K562 (cell line): ENCODE results near the gene MRNIP. TPM values are rescaled to one million over a fixed set of nuclear protein-coding genes. Genes with fewer than 3 reads are reported as not detected.

Source experiments
- ATF1 ChIP-seq, 2 experiments: fragments of 450-650 bp in 1 of 2; IDR thresholded peaks; 2 replicates each; pipeline ENCODE4 v1.6.1; 2016; ENCODE audit warnings: missing compliant biosample characterization in 1 of 2, missing genetic modification characterization in 1 of 2
- BHLHE40 ChIP-seq: IDR thresholded peaks from 2 replicates; pipeline ENCODE4 v1.6.1; 2011; ENCODE audit warnings: low read length, improper control_type of control experiment
- C11orf30 ChIP-seq: fragments of 450-650 bp; IDR thresholded peaks from 2 replicates; pipeline ENCODE4 v1.6.1; 2016; ENCODE audit warnings: low read depth, mild to moderate bottlenecking
- CSDE1 ChIP-seq, 2 experiments: fragments of 450-650 bp; IDR thresholded peaks; 2 replicates each; pipeline ENCODE4 v1.6.1; 2016; ENCODE audit warnings: mild to moderate bottlenecking in 1 of 2
- FOXA3 ChIP-seq, 2 experiments: fragments of 450-650 bp in 1 of 2; sonication (generic) in 1 of 2; formaldehyde crosslinking; IDR thresholded peaks in 1 of 2; conservative IDR thresholded peaks in 1 of 2; 2 replicates each; pipeline versions ENCODE4 v1.4.0 to v1.8.0; 2020 to 2022; ENCODE audit warnings: mild to moderate bottlenecking in 2 of 2, missing genetic modification reagents in 1 of 2
- HEY1 ChIP-seq: fragments of 250-450 bp; sonication (Bioruptor Pico); IDR thresholded peaks from 2 replicates; pipeline ENCODE4 v1.5.0; 2020; ENCODE audit warnings: mild to moderate bottlenecking, moderate library complexity, borderline replicate concordance
- KLF1 ChIP-seq: fragments of 450-650 bp; IDR thresholded peaks from 2 replicates; pipeline ENCODE4 v1.6.1; 2016; ENCODE audit warnings: missing genetic modification characterization, missing compliant biosample characterization
- MAFF ChIP-seq: IDR thresholded peaks from 2 replicates; pipeline ENCODE4 v1.6.1; 2012; ENCODE audit warnings: low read length, improper control_type of control experiment
- MIER1 ChIP-seq: fragments of 450-650 bp; IDR thresholded peaks from 2 replicates; pipeline ENCODE4 v1.6.1; 2016; ENCODE audit warnings: antibody characterized with exemption, mild to moderate bottlenecking, low read depth
- PHTF2 ChIP-seq: fragments of 250-450 bp; sonication (Bioruptor Pico); IDR thresholded peaks from 2 replicates; pipeline ENCODE4 v1.5.0; 2021; ENCODE audit warnings: mild to moderate bottlenecking
- POLR2A ChIP-seq: fragments of 450-650 bp; conservative IDR thresholded peaks from 2 replicates; pipeline ENCODE4 v1.6.1; 2016
- POLR2B ChIP-seq: fragments of 450-650 bp; IDR thresholded peaks from 2 replicates; pipeline ENCODE4 v1.6.1; 2018; ENCODE audit warnings: low read depth; ENCODE audit not compliant: partially characterized antibody
- POLR3G ChIP-seq: IDR thresholded peaks from 2 replicates; pipeline ENCODE4 v1.6.1; 2011; ENCODE audit not compliant: insufficient read length, insufficient replicate concordance; ENCODE audit errors: extremely low read depth
- PTBP1 ChIP-seq: fragments of 200-400 bp; formaldehyde crosslinking; IDR thresholded peaks from 2 replicates; pipeline ENCODE4 v1.6.1; 2017; ENCODE audit warnings: low read depth, low read length
- SIN3A ChIP-seq, 2 experiments: fragments of 150-350 bp in 1 of 2; IDR thresholded peaks; 2 replicates each; pipeline ENCODE4 v1.6.1; 2011 to 2016; ENCODE audit warnings: borderline replicate concordance in 2 of 2, low read depth in 2 of 2, low read length in 2 of 2, mild to moderate bottlenecking in 2 of 2, moderate library complexity in 2 of 2; ENCODE audit not compliant: control insufficient read depth in 1 of 2
- SIX5 ChIP-seq, 2 experiments: IDR thresholded peaks; 2 replicates each; pipeline ENCODE4 v1.6.1; 2011; ENCODE audit warnings: low read length in 2 of 2, borderline replicate concordance in 1 of 2, low read depth in 1 of 2, mild to moderate bottlenecking in 1 of 2, moderate library complexity in 1 of 2; ENCODE audit not compliant: insufficient read depth in 1 of 2
- SUPT5H ChIP-seq: fragments of 450-650 bp; IDR thresholded peaks from 2 replicates; pipeline ENCODE4 v1.6.1; 2016
- ZKSCAN1 ChIP-seq: fragments of 150-350 bp; IDR thresholded peaks from 2 replicates; pipeline ENCODE4 v1.6.1; 2016; ENCODE audit warnings: low read depth, low read length
- ZNF431 ChIP-seq: sonication (generic); formaldehyde crosslinking; IDR thresholded peaks from 2 replicates; pipeline ENCODE4 v1.8.0; 2022; ENCODE audit warnings: mild to moderate bottlenecking, missing genetic modification reagents
- polyA plus RNA-seq, 8 experiments: library from polyadenylated mRNA; depleted of rRNA in 4 of 8; stranded (reverse) in 5 of 8; unstranded in 3 of 8; fragments of >200 nt; fragmentation: Nextera tagmentation in 2 of 8; fragmentation: Illumina TruSeq in 1 of 8; extraction: Ambion mirVana in 2 of 8; extraction: Trizol in 1 of 8; gene quantifications; 2 replicates each; pipeline versions ENCODE4 v1.2.1 to v1.2.3, GENCODE V29; 2011 to 2014; ENCODE audit warnings: inconsistent platforms in 1 of 8, missing spikeins in 1 of 8
- total RNA-seq, 7 experiments: library from RNA; depleted of rRNA in 6 of 7; stranded (reverse); fragments of >200 nt in 6 of 7; fragmentation: Illumina TruSeq in 2 of 7; extraction: Trizol in 2 of 7; gene quantifications; 2 replicates each; pipeline versions ENCODE4 v1.2.1 to v1.2.3, GENCODE V29; 2011 to 2021; ENCODE audit warnings: low replicate concordance in 1 of 7
- TF ChIP-seq, protein P1 (sequence below): fragments of 450-650 bp; IDR thresholded peaks from 2 replicates; pipeline ENCODE4 v1.6.1; 2014; ENCODE audit warnings: low read depth, mild to moderate bottlenecking, moderate library complexity, borderline replicate concordance
- TF ChIP-seq, protein P2 (sequence below): fragments of 250-450 bp; sonication (Bioruptor Pico); IDR thresholded peaks from 2 replicates; pipeline ENCODE4 v1.8.0; 2021; ENCODE audit warnings: mild to moderate bottlenecking, moderate library complexity
- TF ChIP-seq, protein P3 (sequence below): sonication (generic); IDR thresholded peaks from 2 replicates; pipeline ENCODE4 v1.6.1; 2016
- TF ChIP-seq, protein P4 (sequence below): sonication (generic); formaldehyde crosslinking; IDR thresholded peaks from 2 replicates; pipeline ENCODE4 v1.8.1; 2023; ENCODE audit warnings: mild to moderate bottlenecking, missing genetic modification reagents

Gene MRNIP
- total and polyA plus RNA-seq, 9 of the 15 experiments (the other 6 are each of a cell fraction or from before 2014, with no cell fraction given): 3.6 to 39.0 (median 16.8) TPM

DNA sequence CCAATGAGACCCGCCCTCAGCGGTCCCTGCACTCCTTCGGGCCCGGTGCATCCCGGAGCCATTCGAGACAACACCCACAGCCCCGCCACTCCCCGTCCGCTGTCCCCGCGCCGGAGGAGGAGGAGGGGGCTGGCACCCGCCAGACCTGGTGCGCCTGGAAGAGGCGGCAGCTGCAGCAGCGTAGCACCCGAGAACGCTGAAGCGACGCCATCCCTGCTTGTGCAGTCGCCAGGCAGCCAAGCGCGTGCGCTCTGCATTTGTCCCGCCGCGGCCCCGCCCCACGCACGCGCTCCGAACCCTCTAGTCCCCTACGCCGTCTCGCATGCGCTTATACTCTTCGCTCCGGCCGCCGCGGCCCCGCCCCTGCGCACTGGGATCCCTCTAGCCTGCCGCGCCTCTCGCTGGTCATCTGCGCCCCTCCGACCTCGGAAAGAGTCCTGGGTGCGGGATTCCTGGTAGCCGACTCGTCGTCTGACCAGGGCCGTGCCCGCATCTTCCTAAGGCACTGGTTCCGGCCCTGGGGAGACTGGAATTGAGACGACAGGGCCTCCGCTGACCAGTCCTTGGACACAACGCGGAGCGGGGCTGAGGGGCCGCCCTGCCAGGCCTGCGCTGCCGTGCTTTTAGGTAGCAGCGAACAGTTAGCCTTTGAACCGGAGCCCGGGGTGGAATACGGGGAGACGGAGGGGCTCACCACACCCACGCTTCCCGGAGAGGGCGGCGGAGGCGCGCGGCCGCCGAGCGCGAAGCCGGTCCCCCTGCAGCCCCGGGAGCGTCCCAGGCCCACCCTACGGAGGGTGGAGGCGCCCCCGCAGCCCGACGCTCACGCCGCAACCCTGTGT, at the start of gene MRNIP (continued):
- TF ChIP-seq SUPT5H (peak; percentile 77), FOXA3 (CRISPR knock-in tag; conservative IDR thresholded peaks at IDR 0.05 in 1 of 2, IDR thresholded peaks at IDR 0.05 in 1 of 2) (peak in 1 of 2 experiments; percentile 53; a peak in 1 of 4 replicates), ZNF431 (CRISPR knock-in tag) (peak; percentile 41; the same call in 1 of the 2 replicates), CSDE1 (IDR thresholded peaks at IDR 0.05) (no peak), POLR3G (no peak), POLR2A (peak; percentile 86), MIER1 (no peak), ATF1 (CRISPR knock-in tag; IDR thresholded peaks at IDR 0.05) (no peak), ATF1 (tag; IDR thresholded peaks at IDR 0.05) (peak; percentile 71), KLF1 (tag) (peak; percentile 71; the same call in 1 of the 2 replicates), HEY1 (CRISPR knock-in tag) (no peak), PTBP1 (0 out of 2 replicates have a peak, but pooled peaks have one; percentile 36), PHTF2 (0 out of 2 replicates have a peak, but pooled peaks have one; percentile 8), MAFF (no peak), ZKSCAN1 (0 out of 2 replicates have a peak, but pooled peaks have one; percentile 10), SIN3A (IDR thresholded peaks at IDR 0.05; ENCODE audit: borderline replicate concordance in 2 of 2, control insufficient read depth in 1 of 2, low read depth in 2 of 2, low read length in 2 of 2) (peak in 1 of 2 experiments; percentile 95; a peak in 3 of 4 replicates), C11orf30 (0 out of 2 replicates have a peak, but pooled peaks have one; percentile 49), BHLHE40 (peak; percentile 83), SIX5 (IDR thresholded peaks at IDR 0.05; ENCODE audit: borderline replicate concordance in 1 of 2, insufficient read depth in 1 of 2, low read depth in 1 of 2, low read length in 2 of 2) (no peak), POLR2B (peak; percentile 82)
- TF ChIP-seq, protein P1, sequence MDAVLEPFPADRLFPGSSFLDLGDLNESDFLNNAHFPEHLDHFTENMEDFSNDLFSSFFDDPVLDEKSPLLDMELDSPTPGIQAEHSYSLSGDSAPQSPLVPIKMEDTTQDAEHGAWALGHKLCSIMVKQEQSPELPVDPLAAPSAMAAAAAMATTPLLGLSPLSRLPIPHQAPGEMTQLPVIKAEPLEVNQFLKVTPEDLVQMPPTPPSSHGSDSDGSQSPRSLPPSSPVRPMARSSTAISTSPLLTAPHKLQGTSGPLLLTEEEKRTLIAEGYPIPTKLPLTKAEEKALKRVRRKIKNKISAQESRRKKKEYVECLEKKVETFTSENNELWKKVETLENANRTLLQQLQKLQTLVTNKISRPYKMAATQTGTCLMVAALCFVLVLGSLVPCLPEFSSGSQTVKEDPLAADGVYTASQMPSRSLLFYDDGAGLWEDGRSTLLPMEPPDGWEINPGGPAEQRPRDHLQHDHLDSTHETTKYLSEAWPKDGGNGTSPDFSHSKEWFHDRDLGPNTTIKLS: 0 out of 2 replicates have a peak, but pooled peaks have one; percentile 65
- TF ChIP-seq, protein P2, sequence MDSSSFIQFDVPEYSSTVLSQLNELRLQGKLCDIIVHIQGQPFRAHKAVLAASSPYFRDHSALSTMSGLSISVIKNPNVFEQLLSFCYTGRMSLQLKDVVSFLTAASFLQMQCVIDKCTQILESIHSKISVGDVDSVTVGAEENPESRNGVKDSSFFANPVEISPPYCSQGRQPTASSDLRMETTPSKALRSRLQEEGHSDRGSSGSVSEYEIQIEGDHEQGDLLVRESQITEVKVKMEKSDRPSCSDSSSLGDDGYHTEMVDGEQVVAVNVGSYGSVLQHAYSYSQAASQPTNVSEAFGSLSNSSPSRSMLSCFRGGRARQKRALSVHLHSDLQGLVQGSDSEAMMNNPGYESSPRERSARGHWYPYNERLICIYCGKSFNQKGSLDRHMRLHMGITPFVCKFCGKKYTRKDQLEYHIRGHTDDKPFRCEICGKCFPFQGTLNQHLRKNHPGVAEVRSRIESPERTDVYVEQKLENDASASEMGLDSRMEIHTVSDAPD (CRISPR knock-in tag): no peak
- TF ChIP-seq, protein P3, sequence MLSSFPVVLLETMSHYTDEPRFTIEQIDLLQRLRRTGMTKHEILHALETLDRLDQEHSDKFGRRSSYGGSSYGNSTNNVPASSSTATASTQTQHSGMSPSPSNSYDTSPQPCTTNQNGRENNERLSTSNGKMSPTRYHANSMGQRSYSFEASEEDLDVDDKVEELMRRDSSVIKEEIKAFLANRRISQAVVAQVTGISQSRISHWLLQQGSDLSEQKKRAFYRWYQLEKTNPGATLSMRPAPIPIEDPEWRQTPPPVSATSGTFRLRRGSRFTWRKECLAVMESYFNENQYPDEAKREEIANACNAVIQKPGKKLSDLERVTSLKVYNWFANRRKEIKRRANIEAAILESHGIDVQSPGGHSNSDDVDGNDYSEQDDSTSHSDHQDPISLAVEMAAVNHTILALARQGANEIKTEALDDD: no peak; the same call in 1 of the 2 replicates
- TF ChIP-seq, protein P4, sequence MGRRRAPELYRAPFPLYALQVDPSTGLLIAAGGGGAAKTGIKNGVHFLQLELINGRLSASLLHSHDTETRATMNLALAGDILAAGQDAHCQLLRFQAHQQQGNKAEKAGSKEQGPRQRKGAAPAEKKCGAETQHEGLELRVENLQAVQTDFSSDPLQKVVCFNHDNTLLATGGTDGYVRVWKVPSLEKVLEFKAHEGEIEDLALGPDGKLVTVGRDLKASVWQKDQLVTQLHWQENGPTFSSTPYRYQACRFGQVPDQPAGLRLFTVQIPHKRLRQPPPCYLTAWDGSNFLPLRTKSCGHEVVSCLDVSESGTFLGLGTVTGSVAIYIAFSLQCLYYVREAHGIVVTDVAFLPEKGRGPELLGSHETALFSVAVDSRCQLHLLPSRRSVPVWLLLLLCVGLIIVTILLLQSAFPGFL: no peak
